ENCODE data around the gene EVL.

- TF ChIP-seq CTCF (conservative IDR thresholded peaks at IDR 0.05; ENCODE audit: low read depth, low read length) = no peak; the same call in 1 of the 2 replicates
- no peak for TF ChIP-seq EZH2 (IDR thresholded peaks at IDR 0.05; ENCODE audit: borderline replicate concordance, low read depth, low read length, poor library complexity, severe bottlenecking)
These were observed 81.4 kb downstream of the EVL start for GRCh38 chr14:100146531-100147091.
